HEK293 (cell line): Measurements from ENCODE around the gene ENGASE.
A peak's percentile ranks its signal among the peaks of the same experiment; 100 is the strongest.

Source experiments
- EGR2 ChIP-seq: fragments of 450-650 bp; formaldehyde crosslinking; IDR thresholded peaks from 2 replicates; pipeline ENCODE4 v1.5.1; 2016; ENCODE audit warnings: low read depth, missing biosample characterization, missing genetic modification characterization
- HOXC10 ChIP-seq: sonication (generic); formaldehyde crosslinking; IDR thresholded peaks from 2 replicates; pipeline ENCODE4 v1.8.1; 2023; ENCODE audit warnings: mild to moderate bottlenecking, missing genetic modification reagents
- HOXD13 ChIP-seq: sonication (generic); formaldehyde crosslinking; IDR thresholded peaks from 2 replicates; pipeline ENCODE4 v1.8.0; 2022; ENCODE audit warnings: missing genetic modification reagents, borderline replicate concordance
- KLF9 ChIP-seq: fragments of 450-650 bp; formaldehyde crosslinking; IDR thresholded peaks from 2 replicates; pipeline ENCODE4 v1.5.1; 2016; ENCODE audit warnings: missing biosample characterization, missing genetic modification characterization, low read depth
- REPIN1 ChIP-seq: fragments of 450-650 bp; formaldehyde crosslinking; IDR thresholded peaks from 2 replicates; pipeline ENCODE4 v1.5.1; 2017; ENCODE audit warnings: missing biosample characterization, missing genetic modification characterization, low read depth
- SCRT2 ChIP-seq: fragments of 450-650 bp; formaldehyde crosslinking; IDR thresholded peaks from 2 replicates; pipeline ENCODE4 v1.5.1; 2016; ENCODE audit warnings: missing biosample characterization, missing genetic modification characterization
- SP7 ChIP-seq: fragments of 450-650 bp; formaldehyde crosslinking; IDR thresholded peaks from 2 replicates; pipeline ENCODE4 v1.5.1; 2016; ENCODE audit warnings: missing biosample characterization, missing genetic modification characterization
- WT1 ChIP-seq: fragments of 450-650 bp; formaldehyde crosslinking; IDR thresholded peaks from 2 replicates; pipeline ENCODE4 v1.5.1; 2016; ENCODE audit warnings: missing biosample characterization, missing genetic modification characterization
- ZBTB1 ChIP-seq: fragments of 450-650 bp; formaldehyde crosslinking; IDR thresholded peaks from 2 replicates; pipeline ENCODE4 v1.5.1; 2016; ENCODE audit warnings: missing biosample characterization, missing genetic modification characterization
- ZIC2 ChIP-seq: fragments of 450-650 bp; formaldehyde crosslinking; IDR thresholded peaks from 2 replicates; pipeline ENCODE4 v1.5.1; 2016; ENCODE audit warnings: missing biosample characterization, missing genetic modification characterization
- ZNF10 ChIP-seq: fragments of 450-650 bp; formaldehyde crosslinking; IDR thresholded peaks from 2 replicates; pipeline ENCODE4 v1.5.1; 2017; ENCODE audit warnings: missing biosample characterization, missing genetic modification characterization
- ZNF155 ChIP-seq: fragments of 450-650 bp; formaldehyde crosslinking; IDR thresholded peaks from 2 replicates; pipeline ENCODE4 v1.5.1; 2016; ENCODE audit warnings: missing biosample characterization, missing genetic modification characterization
- ZNF16 ChIP-seq: fragments of 450-650 bp; formaldehyde crosslinking; IDR thresholded peaks from 2 replicates; pipeline ENCODE4 v1.5.1; 2016; ENCODE audit warnings: low read depth, missing biosample characterization, missing genetic modification characterization
- ZNF169 ChIP-seq: fragments of 450-650 bp; formaldehyde crosslinking; IDR thresholded peaks from 2 replicates; pipeline ENCODE4 v1.5.1; 2016; ENCODE audit warnings: missing biosample characterization, missing genetic modification characterization
- ZNF19 ChIP-seq: fragments of 450-650 bp; formaldehyde crosslinking; IDR thresholded peaks from 2 replicates; pipeline ENCODE4; 2016; ENCODE audit warnings: missing biosample characterization, missing genetic modification characterization, low read depth
- ZNF211 ChIP-seq: fragments of 450-650 bp; formaldehyde crosslinking; IDR thresholded peaks from 2 replicates; pipeline ENCODE4 v1.5.1; 2016; ENCODE audit warnings: low read depth, missing biosample characterization, missing genetic modification characterization
- ZNF555 ChIP-seq: fragments of 450-650 bp; formaldehyde crosslinking; conservative IDR thresholded peaks from 2 replicates; pipeline ENCODE4 v1.5.1; 2017; ENCODE audit warnings: missing biosample characterization, mild to moderate bottlenecking, missing genetic modification characterization, inconsistent platforms
- ZNF626 ChIP-seq: fragments of 450-650 bp; sonication (Bioruptor Pico); formaldehyde crosslinking; IDR thresholded peaks from 2 replicates; pipeline ENCODE4 v1.5.1; 2018; ENCODE audit warnings: missing biosample characterization, missing genetic modification characterization, inconsistent platforms
- ZNF629 ChIP-seq: fragments of 450-650 bp; formaldehyde crosslinking; IDR thresholded peaks from 2 replicates; pipeline ENCODE4 v1.5.1; 2017; ENCODE audit warnings: missing biosample characterization, missing genetic modification characterization
- ZNF664 ChIP-seq: fragments of 450-650 bp; formaldehyde crosslinking; IDR thresholded peaks from 2 replicates; pipeline ENCODE4 v1.5.1; 2016; ENCODE audit warnings: missing biosample characterization, missing genetic modification characterization
- ZNF701 ChIP-seq: fragments of 450-650 bp; formaldehyde crosslinking; IDR thresholded peaks from 2 replicates; pipeline ENCODE4 v1.5.1; 2016; ENCODE audit warnings: missing biosample characterization, missing genetic modification characterization
- ZNF76 ChIP-seq: fragments of 450-650 bp; formaldehyde crosslinking; IDR thresholded peaks from 2 replicates; pipeline ENCODE4; 2016; ENCODE audit warnings: low read depth, missing biosample characterization, missing genetic modification characterization, borderline replicate concordance
- ZNF792 ChIP-seq: fragments of 450-650 bp; formaldehyde crosslinking; IDR thresholded peaks from 2 replicates; pipeline ENCODE4 v1.5.1; 2016; ENCODE audit warnings: missing biosample characterization, missing genetic modification characterization
- ZNF843 ChIP-seq: fragments of 450-650 bp; formaldehyde crosslinking; IDR thresholded peaks from 2 replicates; pipeline ENCODE4 v1.5.1; 2016; ENCODE audit warnings: missing biosample characterization, missing genetic modification characterization
- TF ChIP-seq, protein P1 (sequence below): fragments of 450-650 bp; formaldehyde crosslinking; IDR thresholded peaks from 2 replicates; pipeline ENCODE4 v1.5.1; 2016; ENCODE audit warnings: missing biosample characterization, missing genetic modification characterization
- TF ChIP-seq, protein P2 (sequence below): fragments of 450-650 bp; IDR thresholded peaks from 2 replicates; pipeline ENCODE4 v1.5.1; 2018; ENCODE audit warnings: missing biosample characterization, missing genetic modification characterization
- TF ChIP-seq, protein P3 (sequence below): fragments of 450-650 bp; formaldehyde crosslinking; optimal IDR thresholded peaks from 2 replicates; pipeline ENCODE3; 2016; ENCODE audit warnings: missing biosample characterization, mild to moderate bottlenecking, missing genetic modification characterization
- TF ChIP-seq, protein P4 (sequence below): fragments of 450-650 bp; formaldehyde crosslinking; IDR thresholded peaks from 2 replicates; pipeline ENCODE4 v1.5.1; 2016; ENCODE audit warnings: missing biosample characterization, missing genetic modification characterization
- TF ChIP-seq, protein P5 (sequence below): fragments of 450-650 bp; formaldehyde crosslinking; IDR thresholded peaks from 2 replicates; pipeline ENCODE4 v1.5.1; 2017; ENCODE audit warnings: missing biosample characterization, missing genetic modification characterization
- TF ChIP-seq, protein P6 (sequence below): fragments of 450-650 bp; formaldehyde crosslinking; IDR thresholded peaks from 2 replicates; pipeline ENCODE4; 2016; ENCODE audit warnings: missing biosample characterization, missing genetic modification characterization
- TF ChIP-seq, protein P7 (sequence below): fragments of 450-650 bp; formaldehyde crosslinking; IDR thresholded peaks from 2 replicates; pipeline ENCODE4 v1.5.1; 2016; ENCODE audit warnings: missing biosample characterization, missing genetic modification characterization

The ENGASE gene

DNA sequence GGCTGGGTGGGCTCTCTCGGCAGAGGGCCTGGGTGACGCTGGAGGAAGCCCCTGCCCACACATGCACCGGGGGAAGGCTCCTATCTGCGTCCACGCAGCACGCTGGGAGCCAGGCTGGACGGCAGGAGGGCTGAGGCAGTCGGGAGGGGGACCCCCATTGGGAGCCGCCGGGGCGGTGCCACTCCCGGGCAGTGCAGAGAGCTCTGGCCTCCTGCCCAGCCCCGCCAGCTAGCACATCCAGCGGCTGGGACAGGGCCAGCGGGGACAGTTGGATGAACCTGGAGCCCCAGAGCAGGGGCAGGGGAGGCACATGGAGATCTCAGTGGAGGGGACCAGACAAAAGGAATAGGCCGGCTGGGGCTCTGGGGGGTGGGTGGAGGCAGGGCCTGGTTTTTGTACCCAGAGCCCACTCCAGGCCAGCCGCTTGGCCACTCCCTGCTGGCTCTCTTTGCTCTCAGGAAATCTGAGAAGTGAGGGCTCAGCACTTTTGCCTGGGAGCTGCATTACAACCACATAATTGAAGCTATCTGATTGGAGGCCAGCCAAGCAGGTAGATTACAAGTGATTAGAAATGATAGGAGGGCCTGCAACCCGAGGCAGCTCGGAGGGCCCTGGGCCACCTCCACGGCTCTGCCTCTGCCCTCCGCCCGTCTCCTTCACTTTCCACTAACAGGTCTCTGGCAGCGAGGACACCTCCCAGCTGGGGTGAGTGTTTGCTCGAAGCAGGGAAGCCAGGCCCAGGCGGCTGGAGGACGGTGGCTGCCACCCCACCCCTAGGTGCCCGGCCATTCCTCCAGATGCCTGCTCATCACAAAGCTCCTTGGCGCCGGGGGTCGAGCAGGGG lies 40.1 kb downstream of the ENGASE start (continued):
- TF ChIP-seq ZNF10 (tag by site-specific recombination): 0 out of 2 replicates have a peak, but pooled peaks have one; percentile 31
- TF ChIP-seq ZNF664: no peak
- no peak for TF ChIP-seq ZNF629 (tag by site-specific recombination)
- peak; percentile 99 for TF ChIP-seq ZIC2
- TF ChIP-seq, protein P1, sequence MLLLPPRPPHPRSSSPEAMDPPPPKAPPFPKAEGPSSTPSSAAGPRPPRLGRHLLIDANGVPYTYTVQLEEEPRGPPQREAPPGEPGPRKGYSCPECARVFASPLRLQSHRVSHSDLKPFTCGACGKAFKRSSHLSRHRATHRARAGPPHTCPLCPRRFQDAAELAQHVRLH (tag by site-specific recombination): no peak
- peak; percentile 81 for TF ChIP-seq SP7 (tag by site-specific recombination)
- TF ChIP-seq EGR2 (tag by site-specific recombination): 0 out of 2 replicates have a peak, but pooled peaks have one; percentile 13
- TF ChIP-seq, protein P2, sequence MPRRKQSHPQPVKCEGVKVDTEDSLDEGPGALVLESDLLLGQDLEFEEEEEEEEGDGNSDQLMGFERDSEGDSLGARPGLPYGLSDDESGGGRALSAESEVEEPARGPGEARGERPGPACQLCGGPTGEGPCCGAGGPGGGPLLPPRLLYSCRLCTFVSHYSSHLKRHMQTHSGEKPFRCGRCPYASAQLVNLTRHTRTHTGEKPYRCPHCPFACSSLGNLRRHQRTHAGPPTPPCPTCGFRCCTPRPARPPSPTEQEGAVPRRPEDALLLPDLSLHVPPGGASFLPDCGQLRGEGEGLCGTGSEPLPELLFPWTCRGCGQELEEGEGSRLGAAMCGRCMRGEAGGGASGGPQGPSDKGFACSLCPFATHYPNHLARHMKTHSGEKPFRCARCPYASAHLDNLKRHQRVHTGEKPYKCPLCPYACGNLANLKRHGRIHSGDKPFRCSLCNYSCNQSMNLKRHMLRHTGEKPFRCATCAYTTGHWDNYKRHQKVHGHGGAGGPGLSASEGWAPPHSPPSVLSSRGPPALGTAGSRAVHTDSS: no peak
- peak; percentile 75; the same call in 1 of the 2 replicates for TF ChIP-seq ZNF843 (tag by site-specific recombination)
- TF ChIP-seq, protein P3, sequence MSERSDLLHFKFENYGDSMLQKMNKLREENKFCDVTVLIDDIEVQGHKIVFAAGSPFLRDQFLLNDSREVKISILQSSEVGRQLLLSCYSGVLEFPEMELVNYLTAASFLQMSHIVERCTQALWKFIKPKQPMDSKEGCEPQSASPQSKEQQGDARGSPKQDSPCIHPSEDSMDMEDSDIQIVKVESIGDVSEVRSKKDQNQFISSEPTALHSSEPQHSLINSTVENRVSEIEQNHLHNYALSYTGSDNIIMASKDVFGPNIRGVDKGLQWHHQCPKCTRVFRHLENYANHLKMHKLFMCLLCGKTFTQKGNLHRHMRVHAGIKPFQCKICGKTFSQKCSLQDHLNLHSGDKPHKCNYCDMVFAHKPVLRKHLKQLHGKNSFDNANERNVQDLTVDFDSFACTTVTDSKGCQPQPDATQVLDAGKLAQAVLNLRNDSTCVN (tag by site-specific recombination): no peak
- TF ChIP-seq, protein P4, sequence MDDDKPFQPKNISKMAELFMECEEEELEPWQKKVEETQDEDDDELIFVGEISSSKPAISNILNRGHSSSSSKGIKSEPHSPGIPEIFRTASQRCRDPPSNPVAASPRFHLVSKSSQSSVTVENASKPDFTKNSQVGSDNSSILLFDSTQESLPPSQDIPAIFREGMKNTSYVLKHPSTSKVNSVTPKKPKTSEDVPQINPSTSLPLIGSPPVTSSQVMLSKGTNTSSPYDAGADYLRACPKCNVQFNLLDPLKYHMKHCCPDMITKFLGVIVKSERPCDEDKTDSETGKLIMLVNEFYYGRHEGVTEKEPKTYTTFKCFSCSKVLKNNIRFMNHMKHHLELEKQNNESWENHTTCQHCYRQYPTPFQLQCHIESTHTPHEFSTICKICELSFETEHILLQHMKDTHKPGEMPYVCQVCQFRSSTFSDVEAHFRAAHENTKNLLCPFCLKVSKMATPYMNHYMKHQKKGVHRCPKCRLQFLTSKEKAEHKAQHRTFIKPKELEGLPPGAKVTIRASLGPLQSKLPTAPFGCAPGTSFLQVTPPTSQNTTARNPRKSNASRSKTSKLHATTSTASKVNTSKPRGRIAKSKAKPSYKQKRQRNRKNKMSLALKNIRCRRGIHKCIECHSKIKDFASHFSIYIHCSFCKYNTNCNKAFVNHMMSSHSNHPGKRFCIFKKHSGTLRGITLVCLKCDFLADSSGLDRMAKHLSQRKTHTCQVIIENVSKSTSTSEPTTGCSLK (tag by site-specific recombination): no peak
- no peak for TF ChIP-seq REPIN1 (tag by site-specific recombination)
- TF ChIP-seq, protein P5, sequence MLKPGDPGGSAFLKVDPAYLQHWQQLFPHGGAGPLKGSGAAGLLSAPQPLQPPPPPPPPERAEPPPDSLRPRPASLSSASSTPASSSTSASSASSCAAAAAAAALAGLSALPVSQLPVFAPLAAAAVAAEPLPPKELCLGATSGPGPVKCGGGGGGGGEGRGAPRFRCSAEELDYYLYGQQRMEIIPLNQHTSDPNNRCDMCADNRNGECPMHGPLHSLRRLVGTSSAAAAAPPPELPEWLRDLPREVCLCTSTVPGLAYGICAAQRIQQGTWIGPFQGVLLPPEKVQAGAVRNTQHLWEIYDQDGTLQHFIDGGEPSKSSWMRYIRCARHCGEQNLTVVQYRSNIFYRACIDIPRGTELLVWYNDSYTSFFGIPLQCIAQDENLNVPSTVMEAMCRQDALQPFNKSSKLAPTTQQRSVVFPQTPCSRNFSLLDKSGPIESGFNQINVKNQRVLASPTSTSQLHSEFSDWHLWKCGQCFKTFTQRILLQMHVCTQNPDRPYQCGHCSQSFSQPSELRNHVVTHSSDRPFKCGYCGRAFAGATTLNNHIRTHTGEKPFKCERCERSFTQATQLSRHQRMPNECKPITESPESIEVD (tag by site-specific recombination): no peak
- no peak for TF ChIP-seq ZNF16
- no peak for TF ChIP-seq HOXC10 (CRISPR knock-in tag)
- no peak for TF ChIP-seq ZNF19 (tag by site-specific recombination)
- no peak for TF ChIP-seq ZNF626 (tag by site-specific recombination)
- TF ChIP-seq SCRT2 (tag by site-specific recombination): 0 out of 2 replicates have a peak, but pooled peaks have one; percentile 18
- TF ChIP-seq ZNF701 (tag by site-specific recombination): no peak
- no peak for TF ChIP-seq HOXD13 (CRISPR knock-in tag)
- no peak for TF ChIP-seq ZNF155 (tag by site-specific recombination)
- no peak for TF ChIP-seq ZBTB1 (tag by site-specific recombination)
- TF ChIP-seq ZNF76 (tag by site-specific recombination): peak; percentile 58; the same call in 1 of the 2 replicates
- no peak for TF ChIP-seq ZNF169 (tag by site-specific recombination)
- TF ChIP-seq, protein P6, sequence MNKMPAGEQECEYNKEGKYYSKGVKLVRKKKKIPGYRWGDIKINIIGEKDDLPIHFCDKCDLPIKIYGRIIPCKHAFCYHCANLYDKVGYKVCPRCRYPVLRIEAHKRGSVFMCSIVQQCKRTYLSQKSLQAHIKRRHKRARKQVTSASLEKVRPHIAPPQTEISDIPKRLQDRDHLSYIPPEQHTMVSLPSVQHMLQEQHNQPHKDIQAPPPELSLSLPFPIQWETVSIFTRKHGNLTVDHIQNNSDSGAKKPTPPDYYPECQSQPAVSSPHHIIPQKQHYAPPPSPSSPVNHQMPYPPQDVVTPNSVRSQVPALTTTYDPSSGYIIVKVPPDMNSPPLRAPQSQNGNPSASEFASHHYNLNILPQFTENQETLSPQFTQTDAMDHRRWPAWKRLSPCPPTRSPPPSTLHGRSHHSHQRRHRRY (tag by site-specific recombination): no peak
- no peak for TF ChIP-seq ZNF792
- TF ChIP-seq WT1 (tag by site-specific recombination): peak; percentile 86
- no peak for TF ChIP-seq ZNF211
- no peak for TF ChIP-seq ZNF555 (tag by site-specific recombination)
- no peak for TF ChIP-seq KLF9 (tag by site-specific recombination)
- TF ChIP-seq, protein P7, sequence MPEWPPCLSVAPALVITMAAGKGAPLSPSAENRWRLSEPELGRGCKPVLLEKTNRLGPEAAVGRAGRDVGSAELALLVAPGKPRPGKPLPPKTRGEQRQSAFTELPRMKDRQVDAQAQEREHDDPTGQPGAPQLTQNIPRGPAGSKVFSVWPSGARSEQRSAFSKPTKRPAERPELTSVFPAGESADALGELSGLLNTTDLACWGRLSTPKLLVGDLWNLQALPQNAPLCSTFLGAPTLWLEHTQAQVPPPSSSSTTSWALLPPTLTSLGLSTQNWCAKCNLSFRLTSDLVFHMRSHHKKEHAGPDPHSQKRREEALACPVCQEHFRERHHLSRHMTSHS (tag by site-specific recombination): no peak
